ENCODE measurements around the gene GPR137B. TPM values are rescaled to one million over a fixed set of nuclear protein-coding genes. Genes with fewer than 3 reads are reported as not detected.
A peak's percentile ranks its signal among the peaks of the same experiment; 100 is the strongest.

The GPR137B gene
- total RNA-seq, 1 donor from 2014 or later = 36.7 TPM

- no peaks in the 10 kb centered on the region for H3K36me3 ChIP-seq
- no peak for TF ChIP-seq CTCF (IDR thresholded peaks at IDR 0.05; ENCODE audit: borderline replicate concordance)
- no peaks in the 10 kb centered on the region for H3K27me3 ChIP-seq (ENCODE audit: low read depth)
- DNase-seq = no peak
- H3K4me3 ChIP-seq = peak overlapping the region; percentile 89
- H3K27ac ChIP-seq (replicated peaks) = peak overlapping the region; percentile 46
- no peaks in the 10 kb centered on the region for H3K9me3 ChIP-seq (replicated peaks)
- intact Hi-C loops (cut with micrococcal nuclease) = no loop called here
- peaks cover 53% of the 10 kb centered on the region for H3K4me1 ChIP-seq
Observed at GRCh38 chr1:236141447-236142252, 689 bp upstream of the GPR137B start.

DNA sequence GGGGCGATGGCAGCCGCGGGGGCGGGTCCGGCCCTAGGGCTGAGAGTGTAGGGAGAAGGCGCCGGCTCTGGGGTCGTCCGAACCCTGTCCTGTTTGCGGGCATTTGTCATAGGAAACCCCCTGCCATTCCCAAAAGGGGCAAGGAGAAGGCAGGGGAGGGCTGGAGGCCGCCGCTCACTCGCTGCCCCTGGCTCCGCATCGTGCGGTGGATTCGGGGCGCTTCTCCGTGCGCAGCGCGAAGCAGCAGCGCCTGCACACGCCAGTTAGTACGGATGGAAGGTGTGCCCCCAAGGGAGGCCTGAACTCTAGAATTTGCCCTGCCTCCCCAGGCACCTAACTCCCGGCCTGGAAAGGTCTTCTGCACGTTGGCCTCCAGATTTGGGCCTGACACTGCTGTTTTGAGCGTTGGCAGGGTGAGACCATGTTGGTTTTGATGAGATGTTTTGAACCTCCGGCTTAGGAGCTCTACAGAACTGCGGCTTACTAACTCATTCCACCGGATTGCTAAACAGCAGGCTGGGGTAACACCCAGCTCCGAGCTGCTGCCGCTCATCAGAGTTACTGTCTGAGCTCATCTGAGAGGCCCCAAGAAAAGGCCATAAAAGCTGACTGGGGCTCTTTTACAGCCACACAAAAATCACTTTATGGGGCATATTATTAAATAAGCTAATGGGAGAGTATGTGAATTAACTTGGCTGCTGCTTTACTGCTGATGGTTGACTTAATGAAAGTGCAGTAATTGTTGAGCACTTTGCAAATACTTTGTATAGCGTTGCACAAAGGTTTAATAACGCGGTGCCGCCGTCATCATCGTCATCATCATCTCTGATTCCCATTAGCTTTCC lies 987 bp downstream of the GPR137B start:
- no peaks in the 10 kb centered on the region for H3K36me3 ChIP-seq
- intact Hi-C loops (cut with micrococcal nuclease) = no loop called here
- H3K4me3 ChIP-seq = peak overlapping the region; percentile 89
- DNase-seq = no peak
- peaks cover 70% of the 10 kb centered on the region for H3K4me1 ChIP-seq
- no peak for TF ChIP-seq CTCF (IDR thresholded peaks at IDR 0.05; ENCODE audit: borderline replicate concordance)
- no peaks in the 10 kb centered on the region for H3K27me3 ChIP-seq (ENCODE audit: low read depth)
- peak overlapping the region; percentile 68 for H3K27ac ChIP-seq (replicated peaks)
- no peaks in the 10 kb centered on the region for H3K9me3 ChIP-seq (replicated peaks)

DNA sequence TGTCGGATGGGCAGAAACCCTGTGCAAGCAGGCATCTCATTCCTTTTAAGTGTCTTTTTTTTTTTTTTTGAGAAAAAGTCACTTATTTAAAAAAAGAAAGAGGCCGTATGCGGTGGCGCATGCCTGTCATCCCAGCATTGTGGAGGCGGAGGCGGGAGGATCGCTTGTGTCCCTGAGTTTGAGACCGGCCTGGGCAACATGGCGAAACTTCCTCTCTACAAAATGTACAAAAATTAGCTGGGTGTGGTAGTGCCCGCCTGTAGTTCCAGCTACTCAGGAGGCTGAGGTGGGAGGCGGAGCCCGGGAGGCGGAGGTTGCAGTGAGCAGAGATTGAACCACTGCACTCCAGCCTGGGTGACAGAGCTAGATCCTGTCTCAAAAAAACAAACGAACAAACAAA lies 1.7 kb downstream of the GPR137B start:
- intact Hi-C loops (cut with micrococcal nuclease) = no loop called here
- no peaks in the 10 kb centered on the region for H3K27me3 ChIP-seq (ENCODE audit: low read depth)
- no peak for TF ChIP-seq CTCF (IDR thresholded peaks at IDR 0.05; ENCODE audit: borderline replicate concordance)
- no peaks in the 10 kb centered on the region for H3K9me3 ChIP-seq (replicated peaks)
- peak overlapping the region; percentile 89 for H3K4me3 ChIP-seq
- peaks cover 77% of the 10 kb centered on the region for H3K4me1 ChIP-seq
- H3K27ac ChIP-seq (replicated peaks) = peak overlapping the region; percentile 91
- DNase-seq = no peak
- no peaks in the 10 kb centered on the region for H3K36me3 ChIP-seq

- peak overlapping the region; percentile 91 for H3K27ac ChIP-seq (replicated peaks)
- no peaks in the 10 kb centered on the region for H3K27me3 ChIP-seq (ENCODE audit: low read depth)
- intact Hi-C loops (cut with micrococcal nuclease) = no loop called here
- H3K4me1 ChIP-seq = peaks cover 82% of the 10 kb centered on the region
- H3K4me3 ChIP-seq = peak overlapping the region; percentile 89
- no peaks in the 10 kb centered on the region for H3K9me3 ChIP-seq (replicated peaks)
- no peak for TF ChIP-seq CTCF (IDR thresholded peaks at IDR 0.05; ENCODE audit: borderline replicate concordance)
- no peak for DNase-seq
- H3K36me3 ChIP-seq = no peaks in the 10 kb centered on the region
Observed at GRCh38 chr1:236144446-236145150, 2.3 kb downstream of the GPR137B start.

GRCh38 chr1:236147068-236147467 lies 4.7 kb downstream of the GPR137B start:
- no peak for TF ChIP-seq CTCF (IDR thresholded peaks at IDR 0.05; ENCODE audit: borderline replicate concordance)
- intact Hi-C loops (cut with micrococcal nuclease) = no loop called here
- Histone ChIP-seq H3K9me3 (replicated peaks) (no peaks in the 10 kb centered on the region), H3K4me3 (no peak overlapping the region), H3K27ac (replicated peaks) (peak overlapping the region; percentile 91), H3K4me1 (peaks cover 92% of the 10 kb centered on the region), H3K36me3 (no peaks in the 10 kb centered on the region), H3K27me3 (ENCODE audit: low read depth) (no peaks in the 10 kb centered on the region)
- no peak for DNase-seq
